T follicular helper cell (primary cell): Measurements from ENCODE around the gene NR4A1.

Experiments
- DNase-seq: peaks from one replicate; pipeline ENCODE4 v3.0.0-alpha.2; 2020; ENCODE audit warnings: low read depth

Gene NR4A1

GRCh38 chr12:52041695-52042123, 9.5 kb upstream of the NR4A1 start:
- DNase-seq, result no peak

GRCh38 chr12:52042706-52043385, 8.4 kb upstream of the NR4A1 start:
- DNase-seq, result no peak

GRCh38 chr12:52043386-52044212, 7.6 kb upstream of the NR4A1 start:
- DNase-seq, result no peak

DNA sequence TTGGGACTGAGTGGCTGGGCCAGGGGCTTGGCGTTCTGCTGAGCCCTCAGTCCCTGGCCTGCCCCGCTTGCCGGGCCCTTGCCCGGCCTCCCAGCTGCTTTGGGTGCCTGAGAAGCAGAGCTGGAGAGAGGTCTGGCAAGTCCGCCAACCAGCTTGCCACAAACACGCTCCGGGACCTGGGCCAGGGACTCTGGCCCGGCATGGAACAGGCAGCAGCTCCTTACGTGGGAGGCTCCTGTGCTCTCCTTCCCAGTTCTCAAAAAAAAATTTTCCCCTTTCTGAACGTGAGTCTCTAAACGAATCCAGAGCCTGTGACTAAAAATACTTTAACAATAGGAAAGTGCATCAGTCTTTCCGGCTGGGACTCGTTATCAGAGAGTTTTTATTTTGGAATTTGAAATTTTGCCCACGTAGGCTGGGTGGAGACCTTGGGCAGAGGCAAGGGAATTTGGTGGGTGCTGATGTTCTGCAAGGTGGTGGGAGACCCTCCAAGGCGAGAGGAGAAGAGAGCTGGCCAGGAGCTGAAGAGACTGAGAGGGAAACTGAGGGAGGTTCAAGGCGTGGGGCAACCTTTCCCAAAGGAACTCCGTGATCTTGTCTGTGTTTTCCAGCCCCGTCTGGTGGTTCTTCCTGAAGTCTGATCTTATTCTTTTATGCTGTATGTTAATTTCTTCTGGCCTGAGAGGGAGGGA, 6.8 kb upstream of the NR4A1 start:
- no peak for DNase-seq

GRCh38 chr12:52045794-52046199, 5.4 kb upstream of the NR4A1 start:
- DNase-seq, result no peak

DNA sequence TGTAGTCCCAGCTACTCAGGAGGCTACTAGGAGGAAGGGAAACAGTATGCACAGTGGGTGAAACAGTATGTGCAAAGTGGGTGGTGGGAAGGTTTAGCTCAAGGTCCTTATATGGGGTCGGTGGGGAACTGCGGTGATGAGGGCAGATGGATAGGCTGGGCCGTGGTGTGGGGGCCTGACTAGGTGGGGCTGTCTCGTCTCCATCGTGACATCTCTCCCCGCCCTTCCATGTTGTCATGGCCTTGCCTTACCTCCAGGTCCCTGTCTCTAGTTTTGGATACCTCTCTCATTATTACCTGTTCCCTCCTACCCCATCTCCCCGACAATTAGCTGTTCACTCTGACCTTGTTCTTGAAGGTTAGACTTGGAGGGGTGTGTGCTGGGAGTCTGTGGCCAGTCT, 4.4 kb upstream of the NR4A1 start:
- DNase-seq, result no peak

GRCh38 chr12:52049286-52049685, 2.0 kb upstream of the NR4A1 start:
- no peak for DNase-seq

DNA sequence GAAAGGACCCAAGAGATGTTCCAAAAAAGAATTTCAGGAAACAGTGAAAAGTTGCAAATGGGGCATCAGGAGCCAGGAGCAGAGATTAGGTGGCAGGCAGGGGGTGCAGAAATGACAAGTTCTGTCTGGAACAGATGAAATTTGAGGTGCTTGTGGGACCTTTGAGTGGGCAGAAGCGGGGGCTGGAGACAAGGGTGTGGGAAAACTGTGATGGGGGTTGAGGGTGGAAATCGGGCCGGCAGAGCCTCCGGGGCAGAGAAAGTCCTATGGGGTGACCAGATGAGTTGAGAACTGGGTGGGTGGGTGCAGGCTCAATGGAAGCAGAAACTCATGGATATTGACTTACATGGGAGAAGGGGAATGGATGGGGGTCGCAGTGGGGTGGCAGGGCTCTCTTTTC, 1.6 kb upstream of the NR4A1 start:
- DNase-seq, result no peak

GRCh38 chr12:52050116-52050757, 1.0 kb upstream of the NR4A1 start:
- DNase-seq, result peak; percentile 15

GRCh38 chr12:52052468-52053186, 1.4 kb downstream of the NR4A1 start:
- DNase-seq, result peak; percentile 32

DNA sequence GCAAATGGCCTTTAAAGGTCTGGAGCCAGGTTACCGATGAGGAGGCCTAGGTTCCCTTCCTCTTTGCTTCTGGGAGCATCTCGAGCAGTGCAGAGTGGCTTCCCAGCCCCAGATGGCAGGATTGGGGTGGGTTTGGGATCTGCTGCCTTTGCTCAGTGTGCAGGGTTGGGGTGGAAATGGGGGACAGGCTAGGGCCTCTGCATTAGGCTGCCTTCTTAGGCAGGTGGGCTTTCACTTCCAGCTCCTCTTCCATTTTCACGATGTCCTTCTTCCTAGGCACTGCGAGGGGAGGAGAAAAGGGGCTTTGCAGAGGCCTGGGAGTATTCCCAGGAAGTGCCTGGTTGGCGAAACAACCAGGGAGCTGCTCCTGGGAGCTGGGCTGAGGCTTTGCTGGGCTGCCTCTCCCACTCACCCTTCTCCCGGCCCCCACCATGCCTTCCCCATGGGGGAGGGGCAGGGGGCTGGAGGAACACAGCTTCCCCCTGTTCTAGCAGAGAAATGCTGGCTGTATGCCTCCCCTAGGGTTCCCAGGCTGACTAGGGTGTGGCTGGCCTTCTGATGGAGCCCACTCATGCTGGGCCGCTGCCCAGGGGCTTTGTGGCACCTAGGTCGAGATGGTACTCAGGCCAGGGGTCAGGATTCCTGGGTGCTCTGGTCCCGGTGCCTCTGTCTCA, 2.4 kb downstream of the NR4A1 start:
- no peak for DNase-seq

DNA sequence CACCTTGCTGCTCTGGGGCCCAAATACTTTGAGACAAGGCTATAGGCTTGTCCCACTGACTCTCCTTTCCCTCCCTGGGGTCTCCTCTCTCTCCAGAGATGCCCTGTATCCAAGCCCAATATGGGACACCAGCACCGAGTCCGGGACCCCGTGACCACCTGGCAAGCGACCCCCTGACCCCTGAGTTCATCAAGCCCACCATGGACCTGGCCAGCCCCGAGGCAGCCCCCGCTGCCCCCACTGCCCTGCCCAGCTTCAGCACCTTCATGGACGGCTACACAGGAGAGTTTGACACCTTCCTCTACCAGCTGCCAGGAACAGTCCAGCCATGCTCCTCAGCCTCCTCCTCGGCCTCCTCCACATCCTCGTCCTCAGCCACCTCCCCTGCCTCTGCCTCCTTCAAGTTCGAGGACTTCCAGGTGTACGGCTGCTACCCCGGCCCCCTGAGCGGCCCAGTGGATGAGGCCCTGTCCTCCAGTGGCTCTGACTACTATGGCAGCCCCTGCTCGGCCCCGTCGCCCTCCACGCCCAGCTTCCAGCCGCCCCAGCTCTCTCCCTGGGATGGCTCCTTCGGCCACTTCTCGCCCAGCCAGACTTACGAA, 3.1 kb downstream of the NR4A1 start:
- DNase-seq, result no peak

DNA sequence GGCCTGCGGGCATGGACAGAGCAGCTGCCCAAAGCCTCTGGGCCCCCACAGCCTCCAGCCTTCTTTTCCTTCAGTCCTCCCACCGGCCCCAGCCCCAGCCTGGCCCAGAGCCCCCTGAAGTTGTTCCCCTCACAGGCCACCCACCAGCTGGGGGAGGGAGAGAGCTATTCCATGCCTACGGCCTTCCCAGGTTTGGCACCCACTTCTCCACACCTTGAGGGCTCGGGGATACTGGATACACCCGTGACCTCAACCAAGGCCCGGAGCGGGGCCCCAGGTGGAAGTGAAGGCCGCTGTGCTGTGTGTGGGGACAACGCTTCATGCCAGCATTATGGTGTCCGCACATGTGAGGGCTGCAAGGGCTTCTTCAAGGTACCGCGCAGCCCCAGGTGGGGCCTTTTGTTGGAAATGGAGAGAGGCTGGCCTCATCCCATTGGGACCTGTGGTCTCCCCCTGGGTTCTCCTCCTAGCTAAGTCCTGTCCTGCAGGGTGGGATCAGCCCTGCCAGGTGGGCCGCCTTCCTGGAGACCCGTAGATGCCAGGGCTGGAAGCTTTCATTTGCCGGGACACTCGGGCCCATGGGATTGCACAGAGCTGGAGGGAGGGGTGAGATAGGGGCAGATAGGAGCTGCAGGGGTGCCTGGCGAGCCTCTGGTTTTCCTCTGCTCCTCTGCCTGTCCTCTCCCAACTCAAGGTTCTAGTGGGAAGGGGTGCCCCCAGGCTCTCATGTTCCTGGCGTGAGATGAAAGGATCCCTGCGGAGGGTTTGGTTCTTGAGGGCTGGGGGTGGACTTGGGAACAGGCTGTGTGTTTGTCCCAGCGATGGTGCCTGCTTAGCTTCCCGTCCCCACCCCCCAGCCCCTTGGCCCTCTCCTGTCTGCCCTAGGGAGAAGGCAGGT, 3.8 kb downstream of the NR4A1 start:
- no peak for DNase-seq

- DNase-seq, result no peak
Measured at GRCh38 chr12:52055731-52056711, 4.8 kb downstream of the NR4A1 start.

DNA sequence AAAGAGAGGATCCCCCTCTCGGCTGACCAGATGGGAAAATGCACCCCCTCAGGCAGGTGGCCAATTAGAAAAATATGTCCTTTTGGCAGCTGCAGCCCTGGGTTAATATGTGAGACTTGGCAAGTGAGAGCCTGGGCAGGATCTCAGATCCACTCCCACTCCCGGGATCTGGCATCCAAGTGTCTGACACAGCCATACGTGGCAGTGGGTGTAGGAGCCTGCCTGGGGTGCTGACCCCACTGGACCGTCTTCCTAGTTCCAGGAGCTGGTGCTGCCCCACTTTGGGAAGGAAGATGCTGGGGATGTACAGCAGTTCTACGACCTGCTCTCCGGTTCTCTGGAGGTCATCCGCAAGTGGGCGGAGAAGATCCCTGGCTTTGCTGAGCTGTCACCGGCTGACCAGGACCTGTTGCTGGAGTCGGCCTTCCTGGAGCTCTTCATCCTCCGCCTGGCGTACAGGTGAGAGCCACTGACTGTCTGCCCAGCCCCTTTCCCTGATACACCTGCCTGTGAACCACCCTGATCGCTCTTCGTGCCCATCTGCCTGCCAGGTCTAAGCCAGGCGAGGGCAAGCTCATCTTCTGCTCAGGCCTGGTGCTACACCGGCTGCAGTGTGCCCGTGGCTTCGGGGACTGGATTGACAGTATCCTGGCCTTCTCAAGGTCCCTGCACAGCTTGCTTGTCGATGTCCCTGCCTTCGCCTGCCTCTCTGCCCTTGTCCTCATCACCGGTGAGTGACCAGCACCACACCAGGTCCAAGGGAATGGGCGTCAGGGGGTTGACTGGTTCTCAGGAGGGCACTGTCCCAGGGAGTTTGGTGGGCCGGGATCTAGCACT, 5.8 kb downstream of the NR4A1 start:
- no peak for DNase-seq

- DNase-seq, result no peak
Measured at GRCh38 chr12:52057638-52058576, 6.7 kb downstream of the NR4A1 start.
